HG03378 (cell line): Measurements from ENCODE around the gene HNRNPCL1.
"Not testable (repeated sequence)": the region's sequence is repeated elsewhere in the genome, so short reads cannot be mapped to it uniquely, and the experiment has no call there.

Source experiments
- ATAC-seq: cut with Tn5 transposase; IDR thresholded peaks from one replicate; pipeline ENCODE4 v1.9.1; 2021; ENCODE audit warnings: mild to moderate bottlenecking, moderate library complexity; ENCODE audit not compliant: unreplicated experiment

Gene HNRNPCL1

DNA sequence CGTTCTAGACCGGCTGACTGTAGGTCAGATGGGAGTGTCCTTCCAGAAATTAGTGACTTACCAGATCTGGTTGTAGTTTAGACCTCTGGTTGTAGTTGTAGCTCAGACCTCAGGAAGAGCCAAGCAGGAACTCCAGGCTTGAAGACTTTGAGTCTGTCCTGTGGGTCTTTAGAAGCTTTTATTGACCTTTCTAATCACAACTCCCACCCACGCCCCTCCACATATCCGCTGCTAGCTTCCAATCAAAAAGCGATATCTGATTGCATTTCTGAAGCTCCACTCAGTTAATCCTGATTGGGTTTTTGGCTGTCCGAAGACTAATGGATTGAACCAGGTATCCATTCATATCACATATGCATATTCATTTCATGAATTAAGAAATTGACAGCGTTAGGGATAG is at the start of gene HNRNPCL1:
TSS of gene HNRNPCL1 (minus strand) at position 101 of the 400 bp plus-strand sequence. CDS start 431 bp downstream, outside the sequence.
- ATAC-seq = not testable (repeated sequence)

GRCh38 chr1:12898170-12898569 is 49.6 kb upstream of the HNRNPCL1 start, which contains the start of gene PRAMEF10:
Gene PRAMEF10, minus strand, starts transcription at chr1:12898270. Its CDS starts 2,423 bp downstream, at chr1:12895847.
- not testable (repeated sequence) for ATAC-seq

DNA sequence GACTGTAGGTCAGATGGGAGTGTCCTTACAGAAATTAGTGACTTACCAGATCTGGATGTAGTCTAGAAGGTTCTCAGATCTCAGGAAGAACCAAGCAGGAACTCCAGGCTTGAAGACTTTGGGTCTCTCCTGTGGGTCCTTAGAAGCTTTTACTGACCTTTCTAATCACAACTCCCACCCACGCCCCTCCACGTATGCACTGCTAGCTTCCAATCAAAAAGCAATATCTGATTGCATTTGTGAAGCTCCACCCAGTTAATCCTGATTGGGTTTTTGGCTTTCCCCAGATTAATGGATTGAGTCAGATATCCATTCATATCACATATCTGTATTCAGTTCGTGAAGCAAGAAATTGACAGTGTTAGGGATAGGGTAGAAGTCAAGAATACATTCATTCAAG is 37.6 kb upstream of the HNRNPCL1 start, which contains the start of gene PRAMEF4:
TSS of gene PRAMEF4 (minus strand) at position 101 of the 400 bp plus-strand sequence. CDS start 2,807 bp downstream, outside the sequence.
- ATAC-seq = not testable (repeated sequence)

- ATAC-seq = not testable (repeated sequence)
Measured at GRCh38 chr1:12878453-12878852, 29.9 kb upstream of the HNRNPCL1 start.

DNA sequence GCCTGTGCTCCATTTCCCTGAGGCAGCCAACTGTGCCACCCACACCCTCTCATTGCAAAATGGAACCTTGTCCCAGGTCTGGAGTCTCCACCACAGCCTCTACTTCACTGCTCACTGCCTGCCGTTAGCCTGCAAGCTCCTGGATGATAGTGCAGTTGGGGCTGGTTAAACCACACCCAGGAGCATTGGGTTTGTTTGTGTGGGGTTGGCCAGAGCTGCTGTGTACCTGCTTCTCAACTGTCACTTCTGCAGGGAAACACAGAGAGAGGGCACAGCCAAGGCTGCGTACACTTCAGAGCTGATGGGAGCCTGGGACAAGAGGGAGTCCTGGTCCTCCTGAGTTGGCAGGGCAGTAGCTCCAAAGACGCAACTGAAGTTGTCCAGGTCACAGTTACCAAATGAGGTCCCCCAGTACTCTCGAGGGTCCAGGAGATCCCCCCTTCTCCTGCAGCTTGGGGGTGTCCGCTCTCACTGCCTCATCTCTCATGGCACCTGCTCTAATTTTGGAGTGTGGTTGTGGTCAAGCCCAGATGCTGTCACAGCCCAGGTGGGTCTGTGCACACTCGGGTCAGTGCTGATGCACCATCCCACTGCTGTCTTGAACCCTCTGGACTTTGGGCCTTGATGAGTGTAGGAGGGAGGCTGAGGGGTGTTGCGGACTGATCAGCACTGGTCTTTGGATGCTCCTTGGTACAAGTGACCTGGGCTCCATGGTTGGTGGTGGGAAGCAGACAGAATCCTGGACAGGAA is 14.8 kb upstream of the HNRNPCL1 start:
- not testable (repeated sequence) for ATAC-seq

DNA sequence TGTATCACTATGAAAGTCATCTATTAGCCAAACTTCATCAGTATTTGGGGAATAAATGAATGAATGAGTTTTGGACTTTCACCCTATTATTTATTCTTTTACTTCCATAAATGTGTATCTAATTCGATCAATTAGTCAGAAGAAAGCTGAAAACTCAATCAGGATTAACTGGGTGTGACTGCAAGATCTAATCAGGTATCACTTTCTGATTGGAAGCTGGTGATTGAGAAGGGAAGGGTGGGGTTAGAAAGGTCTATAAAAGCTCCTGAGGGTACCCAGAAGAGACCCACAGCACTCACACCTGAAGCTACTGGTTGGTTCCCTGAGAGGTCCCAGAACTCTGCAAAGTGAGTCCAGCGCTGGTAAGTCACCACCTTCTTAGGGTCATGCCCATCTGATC is 8.3 kb upstream of the HNRNPCL1 start, which contains the start of gene PRAMEF2:
TSS of gene PRAMEF2 (plus strand) at position 301 of the 400 bp plus-strand sequence. CDS start 1,924 bp downstream, outside the sequence.
- not testable (repeated sequence) for ATAC-seq

DNA sequence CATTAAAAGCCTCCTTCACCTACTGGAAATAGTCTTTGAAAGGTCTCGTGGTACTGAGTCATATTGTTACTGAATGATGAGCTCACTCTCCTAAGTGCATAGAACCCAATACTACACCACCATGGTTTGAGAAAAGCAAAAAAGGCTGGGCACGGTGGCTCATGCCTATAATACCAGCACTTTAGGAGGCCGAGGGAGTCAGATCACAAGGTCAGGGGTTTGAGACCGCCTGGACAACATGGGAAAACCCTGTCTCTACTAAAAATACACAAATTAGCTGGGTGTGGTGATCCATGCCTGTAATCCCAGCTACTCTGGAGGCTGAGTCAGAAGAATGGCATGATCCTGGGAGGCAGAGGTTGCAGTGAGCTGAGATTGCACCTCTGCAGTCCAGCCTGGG is 3.3 kb upstream of the HNRNPCL1 start:
- ATAC-seq = no peak

- not testable (repeated sequence) for ATAC-seq
Measured at GRCh38 chr1:12833251-12833650, 15.3 kb downstream of the HNRNPCL1 start.

DNA sequence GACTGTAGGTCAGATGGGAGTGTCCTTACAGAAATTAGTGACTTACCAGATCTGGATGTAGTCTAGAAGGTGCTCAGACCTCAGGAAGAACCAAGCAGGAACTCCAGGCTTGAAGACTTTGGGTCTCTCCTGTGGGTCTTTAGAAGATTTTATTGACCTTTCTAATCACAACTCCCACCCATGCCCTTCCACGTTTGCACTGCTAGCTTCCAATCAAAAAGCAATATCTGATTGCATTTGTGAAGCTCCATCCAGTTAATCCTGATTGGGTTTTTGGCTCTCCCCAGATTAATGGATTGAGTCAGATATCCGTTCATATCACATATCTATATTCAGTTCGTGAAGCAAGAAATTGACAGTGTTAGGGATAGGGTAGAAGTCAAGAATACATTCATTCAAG is 17.2 kb downstream of the HNRNPCL1 start, which contains the start of gene PRAMEF11:
TSS of gene PRAMEF11 (minus strand) at position 101 of the 400 bp plus-strand sequence. CDS start 2,621 bp downstream, outside the sequence.
- not testable (repeated sequence) for ATAC-seq

DNA sequence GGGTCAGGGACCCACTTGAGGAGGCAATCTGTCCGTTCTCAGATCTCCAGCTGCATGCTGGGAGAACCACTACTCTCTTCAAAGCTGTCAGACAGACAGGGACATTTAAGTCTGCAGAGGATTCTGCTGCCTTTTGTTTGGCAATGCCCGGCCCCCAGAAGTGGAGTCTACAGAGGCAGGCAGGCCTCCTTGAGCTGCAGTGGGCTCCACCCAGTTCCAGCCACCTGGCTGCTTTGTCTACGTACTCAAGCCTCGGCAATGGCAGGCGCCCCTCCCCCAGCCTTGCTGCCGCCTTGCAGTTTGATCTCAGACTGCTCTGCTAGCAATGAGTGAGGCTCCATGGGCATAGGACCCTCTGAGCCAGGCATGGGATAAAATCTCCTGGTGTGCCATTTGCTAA is 29.5 kb downstream of the HNRNPCL1 start:
- not testable (repeated sequence) for ATAC-seq

DNA sequence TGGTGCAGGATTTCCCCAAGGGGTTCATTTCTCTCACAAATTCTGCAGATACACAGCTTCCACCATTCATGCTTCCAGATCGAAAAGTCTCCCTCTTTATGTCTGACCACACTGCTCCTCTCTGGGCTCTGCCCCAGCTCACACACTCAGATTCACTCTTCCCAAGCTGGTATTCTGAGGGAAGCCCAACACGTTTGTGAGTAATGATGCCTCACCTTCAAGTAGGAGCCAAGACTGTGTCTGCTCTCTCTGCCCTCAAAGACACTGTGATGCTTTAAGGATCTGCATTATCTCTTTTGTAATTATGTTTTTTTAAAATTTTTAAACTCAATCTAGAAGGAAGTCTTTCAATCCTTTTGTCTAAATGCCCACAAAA is 37.1 kb downstream of the HNRNPCL1 start:
- ATAC-seq = no peak

- ATAC-seq = no peak
Measured at GRCh38 chr1:12810691-12811408, 37.7 kb downstream of the HNRNPCL1 start.

DNA sequence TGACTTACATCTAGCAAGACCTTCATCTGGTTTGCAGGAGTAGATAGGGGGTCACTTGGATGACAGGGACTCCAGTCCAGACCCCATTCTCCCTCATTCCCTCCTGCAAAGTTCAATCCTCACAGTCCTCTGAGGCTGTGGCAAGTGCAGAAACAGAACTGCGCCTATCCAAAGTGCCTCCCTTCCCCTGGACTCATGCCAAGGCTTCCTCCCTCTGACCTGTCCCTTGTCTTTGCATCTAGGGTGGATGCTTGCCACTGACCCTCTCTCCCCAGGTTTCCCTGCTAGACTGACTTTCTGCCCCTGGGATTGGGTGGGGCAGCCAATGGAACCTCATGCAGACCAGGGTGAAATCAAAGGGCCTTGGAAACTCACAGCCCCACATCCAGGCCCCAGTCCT is 38.6 kb downstream of the HNRNPCL1 start:
- no peak for ATAC-seq

GRCh38 chr1:12799730-12800129 is 48.8 kb downstream of the HNRNPCL1 start:
- ATAC-seq = no peak

DNA sequence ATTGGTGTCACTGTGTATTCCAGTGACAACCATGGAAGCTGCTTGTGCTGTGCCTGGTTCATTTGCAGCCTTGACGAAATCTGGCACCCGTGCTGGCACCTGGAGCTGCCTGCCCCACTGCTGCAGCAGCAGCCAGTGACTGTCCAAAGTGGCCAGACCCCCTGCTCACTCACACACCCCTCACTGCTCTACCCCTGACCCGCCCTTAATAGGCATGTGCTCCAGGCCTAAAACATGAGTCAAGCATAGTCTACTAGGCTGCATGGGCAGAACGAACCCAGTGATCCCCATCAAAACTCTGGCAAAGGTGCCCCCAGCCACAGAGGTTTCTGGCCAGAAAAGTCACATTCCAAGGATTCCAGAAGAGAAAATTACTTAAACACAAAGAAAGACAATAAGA is 49.6 kb downstream of the HNRNPCL1 start:
- ATAC-seq = no peak
